Gastrocnemius medialis (tissue), 4 donors: ENCODE measurements around the gene CEACAM18. TPM values are rescaled to one million over a fixed set of nuclear protein-coding genes. Genes with fewer than 3 reads are reported as not detected.

Source experiments
- ATAC-seq, 2 donors: fragments of 150-250 bp; one replicate each; pipeline ENCODE4 v1.9.1; 2016
- DNase-seq, 2 donors: peaks; one replicate each; pipeline ENCODE4 v3.0.0-alpha.2; 2019
- H3K27ac ChIP-seq, 4 donors: fragments of 200-600 bp; sonication (generic); 1 replicate in 1 of 4; 2 replicates in 3 of 4; pipeline ENCODE4 v1.5.1; 2016 to 2018; ENCODE audit warnings: mild to moderate bottlenecking in 2 of 4, moderate library complexity in 1 of 4
- H3K27me3 ChIP-seq, 3 donors: fragments of 200-600 bp; sonication (generic) in 2 of 3; 1 replicate in 1 of 3; 2 replicates in 2 of 3; pipeline versions ENCODE4 v1.5.1 to v1.6.0; 2016 to 2019; ENCODE audit warnings: mild to moderate bottlenecking in 1 of 3, moderate library complexity in 1 of 3
- H3K36me3 ChIP-seq, 2 donors: fragments of 200-600 bp; sonication (generic) in 1 of 2; one replicate each; pipeline ENCODE4 v1.5.1; 2017 to 2018
- H3K4me1 ChIP-seq, 2 donors: fragments of 200-600 bp; sonication (generic) in 1 of 2; one replicate each; pipeline ENCODE4 v1.5.1; 2016 to 2017; ENCODE audit warnings: mild to moderate bottlenecking in 2 of 2
- H3K4me3 ChIP-seq, 4 donors: fragments of 200-600 bp; sonication (generic) in 3 of 4; 1 replicate in 1 of 4; 2 replicates in 3 of 4; pipeline ENCODE4 v1.5.1; 2016 to 2019; ENCODE audit warnings: mild to moderate bottlenecking in 2 of 4
- H3K9me3 ChIP-seq, 3 donors: fragments of 200-600 bp; sonication (generic) in 2 of 3; 1 replicate in 1 of 3; 2 replicates in 2 of 3; pipeline ENCODE4 v1.5.1; 2016 to 2019
- POLR2A ChIP-seq, 2 donors: fragments of 450-650 bp; IDR thresholded peaks; one replicate each; pipeline ENCODE4 v1.6.1; 2017; ENCODE audit warnings: antibody characterized with exemption in 2 of 2, mild to moderate bottlenecking in 2 of 2, moderate library complexity in 2 of 2
- in situ Hi-C, 4 donors: fragments of 200-750 bp; cut with MboI; loops; one replicate each; pipeline versions ENCODE4 v1.15.0 to v1.8.0; 2017; ENCODE audit warnings: low sequenced_read_pairs in 4 of 4
- intact Hi-C: fragments of 100-400 bp; cut with DNase I; formaldehyde crosslinking; loops from one replicate; pipeline ENCODE4 v1.15.1; 2023; ENCODE audit warnings: low total_unique reads
- total RNA-seq, 4 donors: library from RNA; depleted of rRNA; stranded (reverse); fragments of >200 nt; gene quantifications; one replicate each; pipeline versions ENCODE4 v1.1.0 to v1.2.3, GENCODE V29; 2016
- TF ChIP-seq, protein P1 (sequence below), 5 experiments: fragments of 450-650 bp in 3 of 5; fragments of 200-600 bp in 2 of 5; sonication (generic) in 2 of 5; IDR thresholded peaks in 4 of 5; conservative IDR thresholded peaks in 1 of 5; 1 replicate in 4 of 5; 2 replicates in 1 of 5; pipeline ENCODE4 v1.5.1; 2016 to 2019; ENCODE audit warnings: antibody characterized with exemption in 5 of 5, mild to moderate bottlenecking in 3 of 5, moderate library complexity in 3 of 5

The CEACAM18 gene
- total RNA-seq, 4 donors from 2014 or later: not detected

DNA sequence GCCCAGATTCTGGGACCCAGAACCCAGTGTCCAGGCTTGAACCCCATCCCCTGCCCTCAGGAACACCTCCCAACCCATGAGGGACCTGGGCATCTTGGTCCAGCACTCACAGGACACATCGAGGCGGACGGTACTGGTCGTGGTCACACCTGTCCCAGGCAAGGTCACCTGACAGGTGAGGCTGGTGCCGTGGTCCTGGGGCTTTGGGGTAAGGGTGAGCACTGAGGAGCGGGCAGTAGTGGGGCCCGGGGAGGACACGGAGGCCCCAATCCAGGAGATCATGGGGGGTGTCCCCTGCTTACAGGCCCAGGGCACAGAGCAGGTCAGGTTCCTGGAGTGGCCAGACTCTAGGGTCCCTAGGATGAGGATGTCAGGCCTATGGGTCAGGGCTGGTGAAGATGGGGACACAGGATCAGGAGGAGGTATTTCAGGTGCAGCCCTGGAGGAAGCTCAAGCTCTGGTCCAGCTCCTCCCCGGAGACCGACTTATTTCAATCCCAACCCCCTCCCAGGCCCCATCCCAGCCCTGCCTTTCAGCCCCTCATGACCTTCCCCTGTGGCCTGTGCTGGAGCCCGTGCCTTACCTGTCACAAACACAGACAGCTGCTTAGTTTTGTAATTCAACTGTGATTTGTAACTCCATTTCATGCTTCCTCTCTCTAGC is 20.9 kb upstream of the CEACAM18 start:
- DNase-seq (no peak), ATAC-seq (no peak)
- H3K36me3 ChIP-seq: no peaks in the 10 kb centered on the region
- peaks cover 0 to 4% (median 4%) of the 10 kb centered on the region in 3 donors for H3K27me3 ChIP-seq
- no peak for TF ChIP-seq POLR2A (IDR thresholded peaks at IDR 0.05)
- TF ChIP-seq, protein P1, sequence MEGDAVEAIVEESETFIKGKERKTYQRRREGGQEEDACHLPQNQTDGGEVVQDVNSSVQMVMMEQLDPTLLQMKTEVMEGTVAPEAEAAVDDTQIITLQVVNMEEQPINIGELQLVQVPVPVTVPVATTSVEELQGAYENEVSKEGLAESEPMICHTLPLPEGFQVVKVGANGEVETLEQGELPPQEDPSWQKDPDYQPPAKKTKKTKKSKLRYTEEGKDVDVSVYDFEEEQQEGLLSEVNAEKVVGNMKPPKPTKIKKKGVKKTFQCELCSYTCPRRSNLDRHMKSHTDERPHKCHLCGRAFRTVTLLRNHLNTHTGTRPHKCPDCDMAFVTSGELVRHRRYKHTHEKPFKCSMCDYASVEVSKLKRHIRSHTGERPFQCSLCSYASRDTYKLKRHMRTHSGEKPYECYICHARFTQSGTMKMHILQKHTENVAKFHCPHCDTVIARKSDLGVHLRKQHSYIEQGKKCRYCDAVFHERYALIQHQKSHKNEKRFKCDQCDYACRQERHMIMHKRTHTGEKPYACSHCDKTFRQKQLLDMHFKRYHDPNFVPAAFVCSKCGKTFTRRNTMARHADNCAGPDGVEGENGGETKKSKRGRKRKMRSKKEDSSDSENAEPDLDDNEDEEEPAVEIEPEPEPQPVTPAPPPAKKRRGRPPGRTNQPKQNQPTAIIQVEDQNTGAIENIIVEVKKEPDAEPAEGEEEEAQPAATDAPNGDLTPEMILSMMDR (IDR thresholded peaks at IDR 0.05 in 4 of 5, conservative IDR thresholded peaks at IDR 0.05 in 1 of 5): no peak
- no peak overlapping the region for H3K4me3 ChIP-seq
- intact Hi-C loops: no loop called here
- in situ Hi-C loops: loop anchor here in 2 of 4 donors (25.0 kb wide), 1 partner anchor 205 kb away; no protein-coding TSS in a partner anchor
- no peak overlapping the region for H3K27ac ChIP-seq
- no peaks in the 10 kb centered on the region for H3K4me1 ChIP-seq
- no peaks in the 10 kb centered on the region for H3K9me3 ChIP-seq

DNA sequence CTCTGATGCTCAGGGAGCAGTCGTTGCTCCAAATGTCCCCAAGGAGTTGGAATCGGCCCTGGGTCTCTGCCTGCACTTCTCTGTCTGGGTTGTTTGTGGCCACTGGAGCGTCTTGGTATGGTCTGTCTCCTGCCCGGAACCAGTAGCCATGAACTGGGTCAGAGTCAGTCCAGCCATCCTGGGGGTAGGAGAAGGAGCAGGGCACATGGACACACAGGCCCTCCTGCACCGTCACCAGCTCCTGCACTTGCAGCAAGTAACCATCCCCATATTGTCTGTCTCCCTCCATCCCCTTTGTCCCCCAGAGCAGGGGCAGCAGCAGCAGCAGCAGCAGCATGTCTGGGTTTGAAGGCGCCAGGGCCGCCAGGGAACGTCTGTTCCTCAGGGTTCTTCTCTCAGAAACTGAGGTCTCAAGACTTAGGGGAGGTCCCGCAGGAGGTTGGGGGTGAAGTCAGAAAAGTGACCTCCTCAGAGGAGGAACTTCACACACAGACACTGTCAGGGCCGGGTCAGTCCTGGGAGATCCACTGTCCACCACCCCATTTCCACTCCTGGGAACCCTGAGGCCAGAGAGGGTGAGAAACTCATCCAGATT is 20.2 kb upstream of the CEACAM18 start, which contains the start of gene SIGLEC8:
Gene SIGLEC8, minus strand, starts transcription at position 404 of the 595 bp plus-strand sequence. Its CDS starts 67 bp downstream, at position 337.
- in situ Hi-C loops: loop anchor here in 2 of 4 donors (25.0 kb wide), 1 partner anchor 204 kb away; no protein-coding TSS in a partner anchor
- H3K27me3 ChIP-seq: peaks cover 4 to 5% (median 4%) of the 10 kb centered on the region in 3 donors

DNA sequence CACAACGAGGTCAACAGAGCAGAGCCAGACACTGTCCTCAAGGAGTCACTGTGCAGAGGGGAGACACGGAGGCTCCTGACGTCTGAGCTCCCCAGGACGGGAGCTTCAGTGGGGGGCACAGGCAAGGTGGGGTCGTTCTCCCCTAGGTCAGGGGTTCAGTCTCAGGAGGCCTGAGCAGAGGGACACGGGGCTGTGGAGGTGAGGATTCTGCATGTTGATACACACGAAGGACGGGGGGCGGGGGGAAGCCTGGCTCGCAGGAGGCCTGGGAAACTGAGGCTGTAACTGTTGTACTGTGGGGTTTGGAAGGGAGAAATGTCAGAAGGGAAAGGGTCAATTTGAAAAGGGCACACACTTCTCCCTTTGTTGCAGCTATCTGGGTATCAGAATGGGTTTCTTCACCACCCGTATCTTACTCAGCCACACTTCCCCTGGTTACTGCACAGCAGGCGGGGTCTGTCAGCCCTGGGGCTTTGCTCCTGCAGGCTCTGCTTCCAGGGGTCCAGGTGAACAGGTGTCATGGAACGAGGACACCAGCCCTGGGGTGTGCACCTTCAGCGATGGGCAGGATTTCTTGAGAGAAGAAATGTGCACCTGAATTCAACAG is 19.3 kb upstream of the CEACAM18 start:
- no peak for DNase-seq
- TF ChIP-seq, protein P1 (IDR thresholded peaks at IDR 0.05 in 4 of 5, conservative IDR thresholded peaks at IDR 0.05 in 1 of 5): no peak
- TF ChIP-seq POLR2A (IDR thresholded peaks at IDR 0.05): no peak
- Histone ChIP-seq H3K4me1 (no peaks in the 10 kb centered on the region), H3K9me3 (no peaks in the 10 kb centered on the region), H3K4me3 (no peak overlapping the region), H3K27me3 (peaks cover 4 to 5% (median 4%) of the 10 kb centered on the region in 3 donors), H3K27ac (no peak overlapping the region), H3K36me3 (no peaks in the 10 kb centered on the region)
- in situ Hi-C loops: loop anchor here in 2 of 4 donors (25.0 kb wide), 1 partner anchor 203 kb away; no protein-coding TSS in a partner anchor
- ATAC-seq: no peak
- intact Hi-C loops: no loop called here

More for the DNA sequence above, 20.2 kb upstream of the CEACAM18 start, which contains the start of gene SIGLEC8:
- ATAC-seq (no peak), DNase-seq (no peak)
- no peak within 1 kb of the TSS for H3K27ac ChIP-seq
- H3K36me3 ChIP-seq: no peaks in the 10 kb centered on the region
- TF ChIP-seq, protein P1 (IDR thresholded peaks at IDR 0.05 in 4 of 5, conservative IDR thresholded peaks at IDR 0.05 in 1 of 5): no peak
- no peak for TF ChIP-seq POLR2A (IDR thresholded peaks at IDR 0.05)
- intact Hi-C loops: no loop called here
- H3K9me3 ChIP-seq: no peaks in the 10 kb centered on the region
- no peak within 1 kb of the TSS for H3K4me3 ChIP-seq
- H3K4me1 ChIP-seq: no peaks in the 10 kb centered on the region

DNA sequence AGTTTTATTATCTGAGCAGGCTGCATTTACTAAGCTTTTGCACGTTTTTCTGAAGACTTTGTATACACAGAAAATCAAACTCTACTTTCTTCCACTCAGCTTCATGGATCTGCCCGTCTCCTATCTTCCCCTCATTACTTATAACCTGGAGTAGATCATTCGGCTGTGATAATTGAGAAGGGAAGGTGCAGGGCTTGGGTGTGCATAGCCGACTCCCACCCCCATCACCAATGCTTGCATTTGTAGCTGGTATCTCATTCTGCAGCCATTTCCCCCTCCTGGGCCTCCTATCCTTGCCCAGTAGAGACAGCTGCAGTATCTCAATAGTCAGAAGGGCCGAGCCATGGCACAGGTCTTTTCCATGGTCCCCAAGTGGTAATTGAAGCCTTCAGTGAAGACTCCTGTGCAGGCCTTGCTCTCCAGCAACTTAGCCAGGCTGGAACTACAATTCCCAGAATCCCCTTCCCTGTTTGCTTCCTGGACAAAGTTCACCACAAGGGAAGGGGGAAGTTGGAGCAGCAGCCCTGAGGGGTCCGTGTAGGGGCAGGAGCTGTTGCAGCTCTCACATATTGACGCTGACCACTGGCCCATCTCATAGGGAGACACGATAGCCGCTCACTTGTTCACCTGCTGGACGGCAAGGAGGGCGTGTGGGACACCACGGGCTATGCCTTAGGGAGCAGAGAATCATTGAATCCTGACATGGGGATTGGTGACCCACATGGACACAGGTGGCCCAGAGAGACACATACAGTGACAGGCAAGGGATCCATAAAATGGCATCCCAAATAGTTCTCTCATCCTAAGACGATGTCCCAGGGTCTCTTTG is 18.0 kb upstream of the CEACAM18 start:
- TF ChIP-seq, protein P1 (IDR thresholded peaks at IDR 0.05 in 4 of 5, conservative IDR thresholded peaks at IDR 0.05 in 1 of 5): no peak
- TF ChIP-seq POLR2A (IDR thresholded peaks at IDR 0.05): no peak
- in situ Hi-C loops (loop anchor here in 2 of 4 donors (25.0 kb wide), 1 partner anchor 202 kb away; no protein-coding TSS in a partner anchor), intact Hi-C loops (no loop called here)
- Histone ChIP-seq H3K9me3 (no peaks in the 10 kb centered on the region), H3K27ac (no peak overlapping the region), H3K27me3 (peaks cover 4 to 5% (median 4%) of the 10 kb centered on the region in 3 donors), H3K4me3 (no peak overlapping the region), H3K36me3 (no peaks in the 10 kb centered on the region), H3K4me1 (no peaks in the 10 kb centered on the region)
- DNase-seq (no peak), ATAC-seq (no peak)
